Muscle of leg (tissue), 11 donors: ENCODE data around the gene ABLIM1. TPM values are rescaled to one million over a fixed set of nuclear protein-coding genes. Genes with fewer than 3 reads are reported as not detected.

ENCODE experiments used
- DNase-seq: peaks from one replicate; pipeline ENCODE4 v3.0.0; 2013
- H3K27ac ChIP-seq: one replicate; pipeline ENCODE4 v1.5.1; 2013; ENCODE audit warnings: mild to moderate bottlenecking, low read length, control low read depth
- H3K27me3 ChIP-seq: one replicate; pipeline ENCODE4 v1.6.1; 2013; ENCODE audit warnings: low read length; ENCODE audit not compliant: control insufficient read depth, insufficient read depth
- H3K36me3 ChIP-seq: one replicate; pipeline ENCODE4 v1.6.1; 2013; ENCODE audit warnings: low read length; ENCODE audit not compliant: control insufficient read depth, insufficient read depth
- H3K4me1 ChIP-seq: one replicate; pipeline ENCODE4 v1.6.1; 2013; ENCODE audit warnings: low read length; ENCODE audit not compliant: control insufficient read depth, insufficient read depth
- H3K4me3 ChIP-seq: one replicate; pipeline ENCODE4 v1.5.1; 2013; ENCODE audit warnings: low read length, control low read depth
- H3K9me3 ChIP-seq: replicated peaks from 2 replicates; pipeline ENCODE4 v1.6.1; 2013; ENCODE audit warnings: low read depth, low read length; ENCODE audit not compliant: control insufficient read depth
- WGBS: methylation state at CpG from one replicate; pipeline ENCODE4 v1.1.5; 2013; ENCODE audit warnings: missing lambda C conversion rate; ENCODE audit not compliant: insufficient coverage; 5-methylcytosine and 5-hydroxymethylcytosine counted together
- polyA plus RNA-seq, 8 donors: library from polyadenylated mRNA; unstranded; fragments of 120-200 nt; gene quantifications; one replicate each; pipeline versions ENCODE4 v1.2.1 to v1.2.3, GENCODE V29; 2013; ENCODE audit warnings: inconsistent platforms in 1 of 8, low replicate concordance in 1 of 8; ENCODE audit not compliant: insufficient read length in 8 of 8, insufficient read depth in 1 of 8
- total RNA-seq: library from RNA; stranded (reverse); fragments of 120-200 nt; gene quantifications from one replicate; pipeline ENCODE4 v1.2.4, GENCODE V29; 2013

Gene ABLIM1
- total and polyA plus RNA-seq, 9 donors, result 27.7 to 62.7 (median 46.2) TPM

GRCh38 chr10:114613237-114613979, 44.7 kb downstream of the ABLIM1 start:
- H3K4me1 ChIP-seq, result no peaks in the 10 kb centered on the region
- no peaks in the 10 kb centered on the region for H3K27me3 ChIP-seq
- 80% methylated on average over 1 of the region's 4 CpGs for WGBS
- no peaks in the 10 kb centered on the region for H3K36me3 ChIP-seq
- no peak for DNase-seq
- H3K27ac ChIP-seq, result no peak overlapping the region
- no peak overlapping the region for H3K4me3 ChIP-seq
- no peaks in the 10 kb centered on the region for H3K9me3 ChIP-seq

GRCh38 chr10:114611617-114612016, 46.5 kb downstream of the ABLIM1 start:
- WGBS, result no CpG with 5 or more reads among the region's 1 CpG

GRCh38 chr10:114609518-114610426, 48.3 kb downstream of the ABLIM1 start:
- H3K27ac ChIP-seq, result no peak overlapping the region
- WGBS, result 88% methylated on average over 3 of the region's 8 CpGs
- H3K4me1 ChIP-seq, result no peaks in the 10 kb centered on the region
- H3K4me3 ChIP-seq, result no peak overlapping the region
- H3K36me3 ChIP-seq, result no peaks in the 10 kb centered on the region
- H3K27me3 ChIP-seq, result no peaks in the 10 kb centered on the region
- H3K9me3 ChIP-seq, result no peaks in the 10 kb centered on the region
- DNase-seq, result no peak

More at GRCh38 chr10:114611617-114612016, 46.5 kb downstream of the ABLIM1 start:
- H3K27me3 ChIP-seq, result no peaks in the 10 kb centered on the region
- no peaks in the 10 kb centered on the region for H3K4me1 ChIP-seq
- DNase-seq, result no peak
- H3K27ac ChIP-seq, result no peak overlapping the region
- H3K4me3 ChIP-seq, result no peak overlapping the region
- H3K9me3 ChIP-seq, result no peaks in the 10 kb centered on the region
- H3K36me3 ChIP-seq, result no peaks in the 10 kb centered on the region

- DNase-seq, result peak; percentile 68
- Histone ChIP-seq H3K4me3 (no peak overlapping the region), H3K4me1 (no peaks in the 10 kb centered on the region), H3K36me3 (no peaks in the 10 kb centered on the region), H3K9me3 (no peaks in the 10 kb centered on the region), H3K27ac (no peak overlapping the region), H3K27me3 (no peaks in the 10 kb centered on the region)
- WGBS, result 0% methylated on average over 2 of the region's 8 CpGs
Observed at GRCh38 chr10:114607358-114607998, 50.6 kb downstream of the ABLIM1 start.

GRCh38 chr10:114605155-114605797, 52.8 kb downstream of the ABLIM1 start:
- no peaks in the 10 kb centered on the region for H3K36me3 ChIP-seq
- WGBS, result 90% methylated on average over 2 of the region's 4 CpGs
- H3K27me3 ChIP-seq, result no peaks in the 10 kb centered on the region
- H3K9me3 ChIP-seq, result no peaks in the 10 kb centered on the region
- H3K27ac ChIP-seq, result no peak overlapping the region
- H3K4me3 ChIP-seq, result no peak overlapping the region
- no peaks in the 10 kb centered on the region for H3K4me1 ChIP-seq
- DNase-seq, result no peak

GRCh38 chr10:114604357-114605130, 53.5 kb downstream of the ABLIM1 start:
- Histone ChIP-seq H3K4me3 (no peak overlapping the region), H3K27me3 (no peaks in the 10 kb centered on the region), H3K9me3 (no peaks in the 10 kb centered on the region), H3K27ac (no peak overlapping the region), H3K36me3 (no peaks in the 10 kb centered on the region), H3K4me1 (no peaks in the 10 kb centered on the region)
- WGBS, result no CpG with 5 or more reads among the region's 5 CpGs
- DNase-seq, result peak; percentile 81

- no CpG with 5 or more reads among the region's 2 CpGs for WGBS
- Histone ChIP-seq H3K27ac (no peak overlapping the region), H3K27me3 (no peaks in the 10 kb centered on the region), H3K9me3 (no peaks in the 10 kb centered on the region), H3K4me3 (no peak overlapping the region), H3K4me1 (no peaks in the 10 kb centered on the region), H3K36me3 (no peaks in the 10 kb centered on the region)
- DNase-seq, result no peak
Observed at GRCh38 chr10:114603948-114604347, 54.1 kb downstream of the ABLIM1 start.

- Histone ChIP-seq H3K9me3 (no peaks in the 10 kb centered on the region), H3K4me1 (no peaks in the 10 kb centered on the region), H3K27ac (no peak overlapping the region), H3K36me3 (no peaks in the 10 kb centered on the region), H3K27me3 (no peaks in the 10 kb centered on the region), H3K4me3 (no peak overlapping the region)
- WGBS, result 67% methylated on average over 1 of the region's 1 CpG
- DNase-seq, result no peak
Observed at GRCh38 chr10:114603303-114603702, 54.8 kb downstream of the ABLIM1 start.

GRCh38 chr10:114600057-114600456, 58.0 kb downstream of the ABLIM1 start:
- H3K27ac ChIP-seq, result no peak overlapping the region
- no peaks in the 10 kb centered on the region for H3K9me3 ChIP-seq
- no peaks in the 10 kb centered on the region for H3K27me3 ChIP-seq
- H3K4me1 ChIP-seq, result no peaks in the 10 kb centered on the region
- 90% methylated on average over 2 of the region's 3 CpGs for WGBS
- DNase-seq, result no peak
- no peaks in the 10 kb centered on the region for H3K36me3 ChIP-seq
- H3K4me3 ChIP-seq, result no peak overlapping the region
